C4-2B (cell line): ENCODE measurements around the gene REXO5.

Experiments
- H3K27ac ChIP-seq: fragments of 450-650 bp; 2 replicates; pipeline ENCODE4 v1.5.1; 2017
- CTCF ChIP-seq: fragments of 450-650 bp; conservative IDR thresholded peaks from 2 replicates; pipeline ENCODE4 v1.5.1; 2017; ENCODE audit warnings: mild to moderate bottlenecking
- ZFX ChIP-seq: fragments of 450-650 bp; IDR thresholded peaks from 2 replicates; pipeline ENCODE4 v1.6.1; 2017

Gene REXO5

GRCh38 chr16:20803192-20803560 lies 3.2 kb upstream of the REXO5 start:
- H3K27ac ChIP-seq = no peak overlapping the region
- no peak for TF ChIP-seq CTCF
- TF ChIP-seq ZFX = no peak

GRCh38 chr16:20803561-20804214 lies 2.6 kb upstream of the REXO5 start:
- TF ChIP-seq ZFX (no peak), CTCF (no peak)
- H3K27ac ChIP-seq = peak overlapping the region; percentile 39

- peak overlapping the region; percentile 98 for H3K27ac ChIP-seq
- peak; percentile 83 for TF ChIP-seq ZFX
Observed at GRCh38 chr16:20805684-20806167, 601 bp upstream of the REXO5 start.

- TF ChIP-seq ZFX = no peak
- TF ChIP-seq CTCF = no peak
- peak overlapping the region; percentile 98 for H3K27ac ChIP-seq
Observed at GRCh38 chr16:20807862-20808261, 1.5 kb downstream of the REXO5 start.

GRCh38 chr16:20811889-20812439 lies 5.6 kb downstream of the REXO5 start:
- TF ChIP-seq ZFX (no peak), CTCF (no peak)
- H3K27ac ChIP-seq = no peak overlapping the region

- H3K27ac ChIP-seq = no peak overlapping the region
- TF ChIP-seq ZFX (no peak), CTCF (no peak)
Observed at GRCh38 chr16:20812510-20812909, 6.2 kb downstream of the REXO5 start.

- no peak for TF ChIP-seq ZFX
- TF ChIP-seq CTCF = no peak
- no peak overlapping the region for H3K27ac ChIP-seq
Observed at GRCh38 chr16:20814784-20815183, 8.5 kb downstream of the REXO5 start.
